Measurements from ENCODE around the gene NUDCD3.

Gene NUDCD3

DNA sequence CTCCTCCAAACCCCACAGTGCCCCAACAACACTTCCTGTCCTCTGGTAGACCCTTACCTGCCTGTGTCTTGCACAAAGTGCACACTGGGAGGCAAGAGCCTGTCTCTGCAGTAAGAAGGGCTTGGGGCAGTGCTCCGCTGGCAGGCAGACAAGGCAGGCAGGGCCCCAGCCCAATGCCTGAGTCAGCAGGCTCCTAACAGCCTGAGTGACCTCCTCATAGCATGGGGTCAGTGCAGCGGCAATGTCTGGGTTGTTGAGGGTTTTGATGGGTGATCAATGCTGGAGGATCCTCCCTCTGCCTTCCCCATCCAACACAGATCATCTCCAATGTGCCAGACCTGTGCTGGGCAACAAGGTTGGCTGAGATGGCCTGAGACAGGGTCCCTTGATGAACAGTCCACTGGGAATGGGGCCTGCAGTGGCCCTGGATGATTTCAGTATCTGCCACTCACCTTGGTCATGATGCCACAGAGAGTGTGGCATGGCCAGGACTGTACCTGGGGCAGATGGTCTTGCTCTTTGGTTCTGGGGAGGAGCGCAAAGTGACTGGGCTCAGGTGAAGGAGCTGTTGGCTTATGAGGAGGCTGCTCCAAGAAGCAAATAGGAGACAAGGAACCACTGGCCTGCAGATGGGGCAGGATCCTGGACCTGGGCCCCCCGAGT lies 109.5 kb downstream of the NUDCD3 start:
- DNase-seq, result no peak

DNA sequence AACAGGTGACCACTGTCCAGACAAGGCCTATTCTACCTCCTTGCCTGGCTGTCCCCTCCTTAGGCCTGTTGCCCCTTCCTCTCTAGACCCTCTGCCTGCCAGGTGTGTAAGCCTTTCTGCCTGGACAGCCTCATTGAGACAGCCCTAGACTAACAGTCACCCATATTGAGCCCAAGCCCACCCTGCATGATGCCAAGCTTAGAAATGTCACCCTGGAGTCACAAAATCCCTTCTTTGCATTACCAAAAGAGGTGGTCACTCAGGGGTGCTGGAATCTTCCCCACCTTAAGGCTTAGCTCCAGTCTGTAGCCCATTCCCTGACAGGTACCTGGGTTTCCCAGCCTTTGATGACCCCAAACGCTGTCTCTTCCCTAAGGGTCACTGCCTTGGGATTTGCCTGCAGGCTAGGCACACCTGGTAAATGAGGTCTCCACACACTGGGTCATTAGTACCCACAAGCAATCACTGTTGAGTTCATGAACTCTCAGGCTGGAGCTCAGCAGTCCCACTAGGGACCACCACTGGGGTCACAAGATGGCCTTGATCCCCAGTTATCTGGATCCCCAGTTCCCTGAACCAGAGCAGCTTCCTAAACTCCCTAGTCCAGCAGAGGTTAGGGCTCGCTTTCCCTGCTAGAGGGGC lies 110.1 kb downstream of the NUDCD3 start:
- DNase-seq, result no peak

DNA sequence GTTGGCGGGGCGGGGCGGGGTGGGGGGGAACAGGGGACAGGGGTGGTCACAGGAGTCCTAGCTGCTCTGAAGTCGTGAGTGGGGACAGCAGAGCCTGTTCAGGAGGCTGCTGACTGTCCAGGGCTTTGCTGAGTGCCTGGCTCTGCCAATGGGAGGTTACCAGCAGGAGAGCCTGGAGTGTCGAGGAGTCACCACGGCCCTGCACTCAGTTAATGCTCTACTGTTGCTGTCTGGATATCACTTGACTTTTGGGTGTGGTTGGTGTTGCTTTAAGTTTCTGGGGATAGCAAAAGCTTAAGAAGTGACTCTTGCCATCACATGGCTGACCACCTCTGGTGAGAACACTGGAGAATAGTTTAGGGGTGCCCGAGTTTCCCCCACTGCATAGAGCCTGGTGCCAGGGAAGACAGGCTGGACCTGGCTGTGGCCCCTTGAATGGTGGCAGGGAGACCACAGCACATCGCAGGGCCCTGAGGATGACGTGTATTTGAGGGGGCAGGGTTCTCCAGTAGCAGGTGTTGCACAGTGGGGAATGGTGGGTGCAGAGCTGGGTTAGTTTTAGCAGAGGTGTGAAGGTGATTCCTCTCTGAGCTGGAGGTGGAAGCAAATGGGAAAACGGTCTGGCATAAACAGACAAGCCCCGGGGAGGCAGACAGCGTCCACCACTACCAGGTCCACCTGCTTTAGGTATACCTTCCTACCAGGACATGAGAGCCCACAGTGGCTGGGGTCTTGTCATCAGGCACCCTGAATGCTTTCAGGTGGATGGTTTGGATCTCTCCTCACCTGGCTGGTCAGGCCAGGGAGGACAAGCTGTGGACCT lies 110.9 kb downstream of the NUDCD3 start:
- DNase-seq, result no peak

DNA sequence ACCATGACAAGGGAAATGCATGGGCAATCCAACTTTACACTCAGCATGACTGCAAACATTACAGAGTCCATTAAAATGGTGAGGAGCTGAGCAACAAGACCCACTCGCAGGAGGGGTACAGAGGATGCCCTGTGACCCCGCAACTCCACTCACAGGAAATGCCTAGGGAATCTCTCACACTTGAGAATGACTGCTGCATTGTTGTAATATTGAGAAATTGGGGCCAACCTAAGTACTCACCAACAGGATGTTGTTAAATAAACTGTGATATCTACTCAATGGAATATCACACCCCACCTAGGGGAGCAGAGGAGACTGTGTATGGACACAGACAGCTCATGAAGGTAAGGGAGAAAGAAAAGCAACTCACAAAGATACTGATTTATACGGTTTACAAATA lies 111.7 kb downstream of the NUDCD3 start:
- no peak for DNase-seq

DNA sequence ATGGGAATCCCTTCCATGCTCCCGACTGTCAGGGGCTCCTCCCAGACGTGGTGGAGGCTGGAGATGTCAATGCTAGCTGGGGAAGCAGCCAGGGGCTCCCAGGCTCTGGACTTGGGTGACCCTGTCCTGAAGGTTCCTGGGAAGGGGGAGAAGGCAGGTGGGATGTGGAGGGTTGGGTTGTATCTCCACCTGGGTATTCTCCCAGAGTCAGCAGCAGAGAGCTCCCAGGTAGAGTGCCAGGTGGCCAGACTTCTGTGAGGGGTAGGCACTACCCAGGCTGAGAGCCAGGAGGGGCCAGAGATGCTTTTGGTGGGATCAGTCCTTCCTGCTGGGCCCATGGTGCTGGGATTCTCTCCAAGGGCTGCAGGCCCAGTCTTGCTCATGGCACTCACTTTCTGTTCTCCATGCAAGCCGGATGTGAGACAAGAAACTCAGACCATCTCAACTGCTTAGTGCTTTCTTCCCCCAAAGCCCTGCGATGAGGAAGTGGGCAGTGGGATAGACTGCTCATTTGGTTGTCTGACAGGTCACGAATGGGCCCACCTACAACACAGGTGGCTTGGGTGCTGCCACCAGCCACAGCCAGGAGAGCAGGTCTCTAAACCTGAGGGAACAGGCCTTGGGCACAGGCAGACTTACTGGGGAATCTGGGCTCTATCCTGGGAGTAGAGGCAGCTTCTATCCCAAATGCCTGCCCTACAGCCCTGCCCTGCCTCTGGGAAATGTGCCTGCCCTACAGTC lies 112.6 kb downstream of the NUDCD3 start:
- no peak for DNase-seq

DNA sequence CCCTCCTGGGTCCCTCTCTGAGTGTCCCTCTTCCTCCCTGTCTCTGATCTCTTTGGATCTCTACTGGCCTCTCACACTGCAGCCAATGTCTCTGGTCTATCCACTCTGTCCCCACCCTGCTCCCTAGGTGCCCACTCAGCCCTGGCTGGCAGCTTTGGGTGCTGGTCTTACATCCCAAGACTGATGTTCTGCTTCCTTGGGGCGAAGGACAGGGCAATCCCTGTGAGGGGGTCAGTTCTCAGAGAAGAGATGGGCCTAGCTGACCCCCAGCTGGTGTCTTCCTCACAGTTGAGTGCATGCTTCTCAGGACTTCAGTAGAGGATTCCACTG lies 113.4 kb downstream of the NUDCD3 start:
- DNase-seq, result no peak

DNA sequence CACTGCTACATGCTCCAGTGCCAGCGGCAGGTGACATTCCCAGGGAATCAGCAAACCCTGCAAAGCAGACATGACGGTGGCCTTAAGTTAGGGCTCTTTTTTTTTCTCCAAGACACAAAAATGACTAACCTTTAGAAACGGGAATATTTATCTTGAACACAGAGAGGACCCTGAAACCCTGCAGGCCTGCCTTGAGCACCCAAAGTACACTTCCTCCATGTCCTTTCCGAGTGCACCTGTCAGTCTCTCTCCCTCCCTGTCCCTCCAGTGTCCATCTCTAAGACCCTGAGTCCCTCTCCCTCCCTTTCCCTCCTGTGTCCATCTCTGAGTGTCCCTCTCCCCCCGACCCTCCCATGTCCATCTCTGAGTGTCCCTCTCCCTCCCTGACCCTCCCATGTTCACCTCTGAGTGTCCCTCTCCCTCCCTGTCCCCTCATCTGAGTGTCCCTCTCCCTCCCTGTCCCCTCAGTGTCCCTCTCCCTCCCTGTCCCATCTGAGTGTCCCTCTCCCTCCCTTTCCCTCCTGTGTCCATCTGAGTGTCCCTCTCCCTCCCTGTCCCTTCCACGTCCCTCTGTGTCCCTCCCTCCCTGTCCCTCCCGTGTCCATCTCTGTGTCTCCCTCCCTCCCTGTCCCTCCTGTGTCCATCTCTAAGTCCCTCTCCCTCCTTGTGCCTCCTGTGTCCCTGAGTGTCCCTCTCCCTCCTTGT lies 113.9 kb downstream of the NUDCD3 start:
- no peak for DNase-seq

DNA sequence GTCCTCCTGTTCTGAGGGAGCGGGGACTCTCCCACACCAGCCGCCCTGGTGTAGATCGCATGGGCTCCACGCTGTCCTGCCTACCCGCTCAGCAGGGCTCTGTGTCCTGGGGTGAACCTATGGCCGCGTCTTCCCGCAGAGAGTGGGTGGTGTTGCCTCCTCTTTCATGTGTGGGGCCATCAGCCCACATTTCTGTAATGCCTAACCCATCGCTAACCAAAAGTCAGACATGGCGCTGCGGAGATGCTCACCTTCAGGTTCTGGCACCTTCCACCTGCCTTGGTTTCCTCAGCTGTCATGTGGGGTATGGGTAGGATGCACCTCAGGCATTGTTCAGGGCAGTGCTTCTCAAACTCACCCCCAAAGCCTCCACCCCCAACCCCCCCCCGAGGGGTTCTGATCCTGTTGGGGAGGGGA lies 114.5 kb downstream of the NUDCD3 start:
- DNase-seq, result no peak

DNA sequence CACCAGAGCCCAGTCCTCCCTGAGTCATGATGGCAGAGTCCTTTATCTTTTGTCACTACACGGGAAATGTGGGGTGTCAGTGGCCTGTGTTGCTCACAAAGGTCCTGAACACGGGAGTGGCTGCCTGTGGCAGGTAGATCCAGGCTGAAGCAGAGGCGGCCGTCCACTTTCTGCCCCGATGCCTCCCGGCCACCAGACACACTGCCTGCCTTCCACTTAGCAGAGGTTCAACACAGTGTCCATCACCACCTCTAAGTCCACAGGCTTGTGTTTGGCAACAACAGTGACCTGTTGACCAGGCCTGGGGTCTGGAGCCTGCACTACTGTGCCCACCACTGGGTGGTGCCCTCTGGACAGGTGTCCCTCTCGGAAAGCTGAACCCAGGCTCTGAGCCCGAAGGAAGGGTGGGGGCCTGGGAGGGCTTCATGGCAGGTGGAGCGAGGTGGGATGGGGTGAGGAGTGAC lies 115.2 kb downstream of the NUDCD3 start:
- DNase-seq, result no peak

DNA sequence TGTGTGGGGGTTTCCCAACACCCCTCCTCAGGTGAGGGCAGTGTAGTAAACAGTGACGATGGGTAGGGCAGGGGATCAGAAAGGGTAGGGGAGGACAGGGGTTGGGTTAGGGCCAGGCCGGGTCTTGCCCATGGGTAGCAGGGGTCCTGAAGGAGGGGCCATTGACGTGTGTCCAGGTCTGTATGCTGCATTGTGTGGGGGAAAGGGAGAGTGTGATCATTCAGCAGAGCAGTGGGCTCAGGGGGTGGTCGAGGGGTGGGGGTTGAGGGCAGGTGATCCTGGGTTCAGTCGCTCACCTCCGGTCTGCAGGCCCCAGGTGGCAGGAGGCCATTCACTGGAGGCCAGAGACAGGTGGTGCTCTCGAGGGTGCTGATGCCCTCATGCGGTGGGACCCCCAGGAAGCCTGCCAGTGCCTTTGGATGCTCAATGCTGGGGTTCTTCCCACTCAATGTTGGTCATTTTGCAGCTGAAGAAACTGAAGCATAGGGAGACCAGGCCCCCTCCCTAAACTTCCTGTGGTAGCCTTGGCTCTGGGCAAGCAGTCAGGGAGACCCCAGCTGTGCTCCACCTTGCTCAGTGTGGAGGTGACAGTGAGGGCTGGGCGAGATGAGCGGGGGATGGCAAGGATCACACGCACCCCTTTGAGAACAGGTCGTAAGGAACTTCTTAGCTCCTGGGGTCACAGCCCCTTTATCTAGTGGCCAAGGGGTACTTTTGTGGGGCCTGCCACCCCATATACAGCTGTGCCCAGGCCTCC lies 116.3 kb downstream of the NUDCD3 start:
- no peak for DNase-seq

DNA sequence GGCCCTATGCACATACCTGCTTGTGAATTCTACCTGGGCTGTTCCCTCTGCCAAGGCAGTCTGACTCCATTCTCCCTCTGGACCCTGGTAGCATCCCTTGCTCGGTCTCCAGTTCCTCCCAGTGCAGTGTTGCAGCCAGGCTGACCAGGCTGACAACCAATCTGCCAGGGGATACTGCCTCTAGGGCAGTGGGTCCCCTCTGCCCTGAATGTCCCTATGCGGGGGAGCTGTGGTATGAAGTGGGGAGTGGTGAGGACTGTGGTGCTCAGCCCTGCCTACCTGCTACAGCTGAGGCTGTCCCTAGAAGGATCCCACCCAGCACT lies 117.1 kb downstream of the NUDCD3 start:
- no peak for DNase-seq

DNA sequence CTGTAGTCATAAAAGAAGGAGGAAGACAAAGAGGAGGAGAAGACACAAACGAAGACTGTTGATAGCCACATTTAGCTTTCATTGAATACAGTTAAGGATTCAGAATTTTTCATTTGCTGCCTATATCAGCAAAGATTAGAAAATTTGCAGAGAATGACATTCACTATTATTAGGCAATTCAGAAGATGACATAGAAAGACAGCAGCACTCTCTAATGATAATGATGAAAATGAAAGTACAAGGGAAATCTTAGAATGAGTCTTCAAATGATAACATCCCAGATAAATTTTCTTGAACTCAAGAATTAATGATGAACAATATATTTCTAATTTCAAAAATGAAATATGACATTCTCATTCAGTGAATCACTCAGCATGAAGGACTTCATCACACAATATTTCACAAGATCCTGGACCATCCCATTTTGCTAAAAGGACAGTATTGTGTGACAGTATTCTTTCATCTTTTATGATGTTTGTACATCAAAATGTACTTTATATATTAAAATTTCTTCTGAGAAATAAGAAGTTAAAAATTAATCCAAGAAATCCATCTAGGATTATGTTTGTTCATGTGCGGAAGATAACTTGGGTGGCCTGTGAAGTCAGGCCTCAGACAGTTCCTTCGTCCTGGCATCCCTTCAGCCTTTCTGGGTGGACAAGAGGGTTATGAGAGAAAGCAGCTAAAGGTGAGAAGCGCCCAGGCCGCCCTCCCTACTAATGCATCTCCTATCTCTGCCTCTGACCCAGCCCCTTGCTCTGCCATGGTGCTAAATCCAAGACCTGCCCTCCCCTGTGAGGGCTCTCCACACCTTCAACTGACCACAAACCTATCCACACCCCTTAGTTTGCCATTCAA lies 117.7 kb downstream of the NUDCD3 start:
- no peak for DNase-seq

DNA sequence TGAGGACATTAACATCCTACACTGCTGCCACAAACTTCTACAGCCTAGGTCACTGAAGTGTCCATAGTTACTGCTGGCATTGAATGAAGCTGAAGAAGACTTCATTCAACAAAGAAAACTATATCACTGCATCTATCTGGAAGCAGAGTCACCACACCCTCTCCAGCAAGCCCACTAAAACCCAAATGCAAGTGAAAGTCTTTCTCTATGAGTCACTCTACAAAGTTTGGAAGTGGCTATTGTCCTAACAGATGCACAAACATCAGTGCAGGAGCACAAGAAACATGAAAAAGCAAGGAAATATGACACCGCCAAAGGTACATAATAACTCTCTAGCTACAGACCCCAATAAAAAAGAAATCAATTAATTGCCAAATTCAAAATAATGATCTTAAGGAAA lies 121.6 kb downstream of the NUDCD3 start:
- no peak for DNase-seq

DNA sequence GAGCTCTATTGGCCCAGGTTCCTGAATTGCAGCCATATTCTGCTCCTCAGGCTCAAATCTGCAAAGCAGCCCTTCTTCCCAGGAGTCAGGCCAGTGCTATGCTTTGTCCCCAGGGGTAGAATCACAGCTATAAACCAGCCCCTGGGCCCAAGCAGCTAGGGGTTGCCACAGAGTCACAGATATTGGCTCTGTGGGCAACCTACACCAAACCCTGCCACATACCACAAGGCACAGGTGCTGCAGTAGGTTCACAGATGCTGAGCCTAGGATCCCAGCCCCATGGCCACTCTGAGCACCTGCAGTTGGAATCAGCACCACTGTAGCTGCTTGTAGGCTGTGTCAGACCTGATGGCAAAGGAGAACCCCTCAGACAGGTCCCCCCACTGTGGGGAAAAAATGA lies 122.0 kb downstream of the NUDCD3 start:
- DNase-seq, result no peak

DNA sequence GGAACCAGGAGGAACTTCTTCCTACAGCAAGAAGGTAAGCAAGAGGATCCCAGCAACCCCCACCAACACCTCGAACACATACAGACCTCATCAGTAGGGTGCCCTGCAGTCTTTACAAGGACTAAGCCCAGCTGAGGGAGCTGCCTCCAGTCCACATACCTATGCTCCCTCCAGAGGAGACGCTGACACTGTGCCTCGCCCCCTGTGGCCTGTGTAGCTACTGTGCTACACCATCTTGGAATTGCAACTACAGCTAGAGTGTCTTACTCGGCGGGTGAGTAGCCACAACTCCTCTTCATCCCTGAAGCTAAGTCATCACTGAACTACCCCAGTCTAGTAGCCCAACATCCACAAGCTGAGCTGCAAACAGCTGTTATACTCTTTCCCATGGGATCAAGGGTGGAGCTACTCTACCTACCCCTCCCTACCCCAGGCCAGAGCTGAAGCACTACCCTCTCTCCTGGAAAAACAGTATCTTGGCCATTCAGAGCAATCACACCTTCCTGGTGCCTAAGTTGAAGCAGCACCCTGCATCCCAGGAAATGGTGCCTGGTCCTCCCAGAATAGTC lies 122.9 kb downstream of the NUDCD3 start:
- DNase-seq, result no peak

DNA sequence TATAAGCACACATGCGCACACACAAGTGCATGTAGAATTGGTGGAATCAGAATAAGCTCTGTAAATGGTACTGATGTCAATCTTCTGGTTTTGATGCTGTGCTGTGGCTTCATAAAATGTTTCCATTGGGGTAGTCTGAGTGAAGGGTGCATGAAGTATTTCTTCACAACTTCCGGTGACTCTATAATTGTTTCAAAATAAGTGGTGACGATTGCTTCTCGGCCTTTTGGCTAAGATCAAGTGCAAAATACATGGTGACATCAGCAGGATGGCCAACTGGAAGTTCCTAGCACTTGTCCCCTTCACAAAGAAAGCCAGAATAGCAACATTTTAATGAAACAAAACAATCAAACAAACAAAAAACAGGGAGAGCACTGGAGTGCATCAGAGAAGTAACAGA lies 123.5 kb downstream of the NUDCD3 start:
- no peak for DNase-seq

DNA sequence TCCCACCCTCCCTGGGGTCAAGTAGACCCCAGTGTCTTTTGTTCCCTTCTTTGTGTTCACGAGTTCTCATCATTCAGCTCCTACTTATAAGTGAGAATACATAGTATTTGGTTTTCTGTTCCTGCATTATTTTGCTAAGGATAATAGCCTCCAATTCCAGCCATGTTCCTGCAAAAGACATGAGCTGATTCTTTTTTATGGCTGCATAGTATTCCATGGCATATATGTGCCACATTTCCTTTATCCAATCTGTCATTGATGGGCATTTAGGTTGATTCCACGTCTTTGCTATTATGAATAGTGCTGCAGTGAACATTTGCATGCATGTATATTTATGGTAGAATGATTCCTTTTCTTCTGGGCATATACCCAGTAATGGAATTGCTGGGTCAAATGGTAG lies 136.8 kb downstream of the NUDCD3 start:
- DNase-seq, result no peak

DNA sequence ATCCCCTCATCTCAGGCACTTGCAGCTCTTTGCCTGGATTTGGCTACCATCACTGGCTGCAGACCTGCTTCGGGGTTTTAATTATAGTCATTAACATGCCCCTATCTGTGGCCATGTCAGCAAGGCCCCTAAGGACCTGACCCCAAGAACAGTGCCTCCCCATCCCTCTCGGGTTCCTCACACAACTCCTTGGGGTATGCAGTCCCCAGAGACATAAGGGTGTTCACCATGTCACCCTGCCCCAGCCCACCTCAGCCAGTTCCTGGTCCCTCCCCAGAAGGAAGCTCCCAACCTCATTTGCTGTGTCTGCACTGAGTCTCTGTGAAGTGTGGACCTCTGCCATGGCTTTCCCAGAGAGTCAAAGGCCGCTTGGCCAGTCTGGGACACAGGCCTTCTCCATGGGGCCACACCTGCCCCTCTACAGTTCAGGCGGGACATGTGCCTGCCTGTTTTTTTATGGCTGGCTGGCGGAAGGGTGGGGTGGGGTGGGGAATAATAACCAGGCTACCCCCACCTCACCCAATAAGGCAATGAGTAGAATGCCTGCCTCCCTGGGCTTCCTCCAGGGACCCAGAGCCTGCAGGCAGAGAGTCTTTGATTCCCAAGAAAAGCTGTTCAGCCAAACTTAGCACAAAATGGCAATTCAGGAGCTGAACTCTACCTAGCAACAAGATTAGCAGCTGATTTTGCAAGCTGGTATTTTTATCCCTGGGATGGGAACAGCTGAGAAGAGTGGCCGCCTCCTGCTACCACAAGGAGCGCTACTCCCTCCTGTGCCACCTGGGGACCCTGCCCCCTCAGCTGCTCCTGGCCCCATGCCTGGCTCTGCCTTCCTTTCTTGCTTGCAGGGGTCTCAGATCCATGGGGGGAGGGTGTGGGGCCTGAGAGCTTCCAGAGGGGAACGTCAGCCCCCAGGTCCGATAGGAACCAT lies 141.3 kb downstream of the NUDCD3 start:
- DNase-seq, result no peak

DNA sequence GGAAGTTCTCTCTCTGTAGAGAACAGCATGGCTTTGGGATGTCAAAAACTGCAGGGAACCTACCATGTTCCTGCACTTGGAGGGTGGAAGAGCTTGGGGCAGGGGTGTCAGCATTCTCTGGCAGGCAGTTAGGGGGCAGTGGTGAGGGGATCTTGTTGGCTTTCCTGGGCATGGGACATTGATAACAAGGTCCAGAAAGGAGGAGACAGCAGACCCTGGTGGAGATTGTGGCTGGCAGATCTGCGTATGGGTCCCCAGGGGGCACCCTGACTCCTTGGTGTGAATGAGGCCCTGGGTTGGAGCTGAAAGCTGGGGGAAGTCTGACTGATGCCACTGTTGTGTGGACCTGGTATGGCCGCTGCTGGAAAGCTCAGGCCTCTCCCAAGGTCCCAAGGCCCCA lies 142.2 kb downstream of the NUDCD3 start:
- no peak for DNase-seq

Data from NCI-H1930 (cell line).